Heart right ventricle (tissue), 16 donors: Measurements from ENCODE around the gene RLN3. TPM values are rescaled to one million over a fixed set of nuclear protein-coding genes. Genes with fewer than 3 reads are reported as not detected.
A peak's percentile ranks its signal among the peaks of the same experiment; 100 is the strongest.

Experiments used
- ATAC-seq, 8 donors: fragments of 200-7000 bp; cut with Tn5 transposase; one replicate each; pipeline ENCODE4 v1.9.1; 2020; ENCODE audit warnings: mild to moderate bottlenecking in 8 of 8, moderate library complexity in 8 of 8, moderate number of reproducible peaks in 1 of 8
- DNase-seq, 2 donors: peaks; one replicate each; pipeline ENCODE4 v3.0.0-alpha.2; 2020
- H3K27ac ChIP-seq, 10 donors: fragments of 200-600 bp; sonication (generic) in 2 of 10; one replicate each; pipeline versions ENCODE4 v1.5.0 to v1.8.0; 2020 to 2022; ENCODE audit warnings: mild to moderate bottlenecking in 3 of 10
- H3K27me3 ChIP-seq, 7 donors: fragments of 200-600 bp; one replicate each; pipeline ENCODE4 v1.8.0; 2021 to 2022; ENCODE audit warnings: mild to moderate bottlenecking in 2 of 7
- H3K36me3 ChIP-seq, 9 donors: fragments of 200-600 bp; sonication (generic) in 1 of 9; one replicate each; pipeline versions ENCODE4 v1.5.0 to v1.8.0; 2020 to 2022; ENCODE audit warnings: mild to moderate bottlenecking in 2 of 9
- H3K4me1 ChIP-seq, 9 donors: fragments of 200-600 bp; sonication (generic) in 1 of 9; one replicate each; pipeline versions ENCODE4 v1.5.0 to v1.8.0; 2020 to 2022; ENCODE audit warnings: mild to moderate bottlenecking in 4 of 9
- H3K4me3 ChIP-seq, 10 donors: fragments of 200-600 bp; sonication (generic) in 2 of 10; one replicate each; pipeline versions ENCODE4 v1.5.0 to v1.8.0; 2020 to 2022; ENCODE audit warnings: mild to moderate bottlenecking in 7 of 10, moderate library complexity in 2 of 10
- H3K9me3 ChIP-seq, 11 donors: fragments of 200-600 bp in 10 of 11; sonication (generic) in 2 of 11; one replicate each; pipeline versions ENCODE4 v1.5.0 to v1.8.0; 2013 to 2022; ENCODE audit warnings: mild to moderate bottlenecking in 2 of 11, control low read depth in 1 of 11, moderate library complexity in 1 of 11
- WGBS, 2 donors: extraction: QIAGEN DNeasy Blood & Tissue Kit; methylation state at CpG; one replicate each; pipeline ENCODE4 v1.1.7; 2013; ENCODE audit warnings: inconsistent platforms in 1 of 2; 5-methylcytosine and 5-hydroxymethylcytosine counted together
- intact Hi-C, 10 donors: fragments of 100-400 bp; cut with DNase I; formaldehyde crosslinking; loops; one replicate each; pipeline versions ENCODE4 v1.11.1 to v1.14.2; 2022
- polyA plus RNA-seq, 2 donors: library from polyadenylated mRNA; stranded (reverse); fragments of 200-250 nt; gene quantifications; one replicate each; pipeline ENCODE4 v1.2.3, GENCODE V29; 2013
- total RNA-seq, 10 donors: library from RNA; stranded (reverse); fragmentation: NEBNext Ultra II Directional in 3 of 10; extraction: Animal tissue kit (Norgen Biotek cat#: 25700) in 3 of 10; gene quantifications; one replicate each; pipeline versions ENCODE4 v1.2.1 to v1.2.4, GENCODE V29; 2021 to 2023
- TF ChIP-seq, protein P1 (sequence below), 9 donors: fragments of 200-600 bp; sonication (generic) in 2 of 9; IDR thresholded peaks; one replicate each; pipeline versions ENCODE4 v1.5.0 to v1.8.0; 2021 to 2022; ENCODE audit warnings: antibody characterized with exemption in 9 of 9, mild to moderate bottlenecking in 5 of 9, moderate library complexity in 1 of 9
- donor health status: Arrhythmogenic right ventricular cardiomyopathy.
- donor health status: ischemic (EF 13 %, LVEDD 7.1; RV severe dilation, severe dysfunction).
- donor health status: healthy with polysubstance abuse.
- donor health status: DM: no; HTN: yes; CAD: no.
- donor health status: DM: no; HTN: no; CAD: no.
- donor health status: ischemic (EF 25% LVEDD 6.9; RV normal size, moderate dysfunction).
- donor health status: ischemic (EF 25% LVEDD 5.7; RV mildly dilated, moderate dysfunction).
- donor health status: healthy.
- donor health status: DM: yes; HTN: yes; CAD: no.
- donor health status: Ischemic cardiomyopathy.
- donor health status: ischemic (EF 35%, LVEDD 5.7; RV mildly dilated, moderate dysfunction).
- donor health status: nonischemic (EF 11% LVEDD 7.7; RV severe dilation, severe dysfunction).
- donor health status: DM: yes; HTN: yes; CAD: no.
- donor health status: PGD.
- donor health status: ischemic (EF 29% LVEDD 5.4; RV normal size, mild dysfunction).
- donor health status: nonischemic (EF 23%, LVEDD 6.1; RV moderate dilation, normal function).

Gene RLN3
- total and polyA plus RNA-seq, 12 donors, result not detected

DNA sequence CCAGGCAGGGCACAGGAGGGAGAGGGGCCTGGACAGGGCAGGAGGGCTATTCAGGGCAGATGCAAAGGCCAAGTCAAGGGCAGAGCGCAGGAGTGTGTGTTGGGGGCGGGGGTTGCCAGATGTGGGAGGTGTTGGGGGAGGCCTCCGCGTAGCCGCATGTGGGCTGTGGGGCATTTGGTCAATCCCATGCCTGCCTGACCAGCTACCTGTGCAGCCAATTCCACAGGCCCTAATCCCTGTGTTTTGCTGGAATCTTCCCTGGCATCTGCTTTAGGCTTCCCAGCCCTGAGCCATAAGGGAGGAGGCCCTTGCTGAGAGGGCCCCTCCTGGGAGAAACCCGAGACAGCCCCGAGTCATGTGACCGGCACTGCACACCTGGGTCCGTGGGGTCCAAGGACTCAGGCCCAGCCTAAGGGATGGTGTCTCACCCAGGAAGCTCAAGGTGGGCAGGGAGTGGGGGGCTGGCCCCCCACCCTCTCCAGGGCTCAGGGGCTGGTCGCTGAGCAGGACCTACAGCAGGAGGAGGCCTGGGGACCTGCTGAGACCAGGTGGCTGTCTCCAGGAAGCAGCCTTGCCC is 42.1 kb upstream of the RLN3 start:
- Histone ChIP-seq H3K36me3 (peaks cover 0 to 36% (median 0%) of the 10 kb centered on the region in 9 donors), H3K4me1 (peaks cover 6 to 42% (median 34%) of the 10 kb centered on the region in 9 donors), H3K27ac (peak overlapping the region; percentile 47 to 98 (median 92)), H3K9me3 (no peaks in the 10 kb centered on the region), H3K4me3 (peak overlapping the region in 6 of 10 donors; percentile 9 to 40 (median 28)), H3K27me3 (no peaks in the 10 kb centered on the region)
- WGBS, 2 donors, result 80 to 81% methylated on average over 10 of the region's 10 CpGs
- ATAC-seq (peak in 1 of 8 donors; percentile 9), DNase-seq (no peak)
- TF ChIP-seq, protein P1, sequence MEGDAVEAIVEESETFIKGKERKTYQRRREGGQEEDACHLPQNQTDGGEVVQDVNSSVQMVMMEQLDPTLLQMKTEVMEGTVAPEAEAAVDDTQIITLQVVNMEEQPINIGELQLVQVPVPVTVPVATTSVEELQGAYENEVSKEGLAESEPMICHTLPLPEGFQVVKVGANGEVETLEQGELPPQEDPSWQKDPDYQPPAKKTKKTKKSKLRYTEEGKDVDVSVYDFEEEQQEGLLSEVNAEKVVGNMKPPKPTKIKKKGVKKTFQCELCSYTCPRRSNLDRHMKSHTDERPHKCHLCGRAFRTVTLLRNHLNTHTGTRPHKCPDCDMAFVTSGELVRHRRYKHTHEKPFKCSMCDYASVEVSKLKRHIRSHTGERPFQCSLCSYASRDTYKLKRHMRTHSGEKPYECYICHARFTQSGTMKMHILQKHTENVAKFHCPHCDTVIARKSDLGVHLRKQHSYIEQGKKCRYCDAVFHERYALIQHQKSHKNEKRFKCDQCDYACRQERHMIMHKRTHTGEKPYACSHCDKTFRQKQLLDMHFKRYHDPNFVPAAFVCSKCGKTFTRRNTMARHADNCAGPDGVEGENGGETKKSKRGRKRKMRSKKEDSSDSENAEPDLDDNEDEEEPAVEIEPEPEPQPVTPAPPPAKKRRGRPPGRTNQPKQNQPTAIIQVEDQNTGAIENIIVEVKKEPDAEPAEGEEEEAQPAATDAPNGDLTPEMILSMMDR (IDR thresholded peaks at IDR 0.05), result no peak
- intact Hi-C loops, result no loop called here

DNA sequence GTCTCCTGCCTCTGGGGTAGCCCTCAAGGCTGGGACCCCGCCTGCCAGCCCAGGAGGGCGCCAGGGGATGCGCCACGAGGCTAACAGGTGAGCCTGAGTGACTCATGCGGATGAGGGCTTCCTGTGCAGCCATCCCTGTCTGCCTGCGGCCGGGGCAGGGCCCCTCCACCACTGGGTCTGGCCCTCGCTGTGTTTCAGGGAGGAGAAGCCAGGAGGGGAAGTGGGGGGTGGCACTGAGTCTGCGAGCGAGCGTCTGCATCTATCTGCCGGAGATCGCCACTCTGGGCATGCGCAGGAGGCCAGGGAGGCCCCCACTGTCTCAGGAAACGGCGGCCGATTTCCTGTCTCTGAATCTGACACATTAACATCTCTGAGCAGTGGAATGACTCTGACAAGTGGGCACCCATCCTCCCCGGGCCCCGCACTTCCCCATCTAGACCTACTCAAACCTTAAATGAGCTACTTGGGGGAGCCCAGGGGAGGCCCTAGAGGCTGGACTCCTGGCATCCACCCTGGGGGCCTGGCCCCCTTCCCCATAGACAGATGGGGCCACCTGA is 41.5 kb upstream of the RLN3 start:
- peak overlapping the region in 7 of 10 donors; percentile 9 to 40 (median 28) for H3K4me3 ChIP-seq
- H3K4me1 ChIP-seq, result peaks cover 6 to 42% (median 29%) of the 10 kb centered on the region in 9 donors
- no peaks in the 10 kb centered on the region for H3K27me3 ChIP-seq
- peaks cover 0 to 39% (median 0%) of the 10 kb centered on the region in 9 donors for H3K36me3 ChIP-seq
- no peaks in the 10 kb centered on the region for H3K9me3 ChIP-seq
- TF ChIP-seq, protein P1 (IDR thresholded peaks at IDR 0.05), result peak in 1 of 9 donors; percentile 5
- 36 to 53% methylated on average over 19 of the region's 19 CpGs for WGBS, 2 donors
- peak; percentile 89 to 90 for DNase-seq
- peak; percentile 64 to 88 (median 79) for ATAC-seq
- intact Hi-C loops, result no loop called here
- peak overlapping the region; percentile 47 to 98 (median 92) for H3K27ac ChIP-seq

DNA sequence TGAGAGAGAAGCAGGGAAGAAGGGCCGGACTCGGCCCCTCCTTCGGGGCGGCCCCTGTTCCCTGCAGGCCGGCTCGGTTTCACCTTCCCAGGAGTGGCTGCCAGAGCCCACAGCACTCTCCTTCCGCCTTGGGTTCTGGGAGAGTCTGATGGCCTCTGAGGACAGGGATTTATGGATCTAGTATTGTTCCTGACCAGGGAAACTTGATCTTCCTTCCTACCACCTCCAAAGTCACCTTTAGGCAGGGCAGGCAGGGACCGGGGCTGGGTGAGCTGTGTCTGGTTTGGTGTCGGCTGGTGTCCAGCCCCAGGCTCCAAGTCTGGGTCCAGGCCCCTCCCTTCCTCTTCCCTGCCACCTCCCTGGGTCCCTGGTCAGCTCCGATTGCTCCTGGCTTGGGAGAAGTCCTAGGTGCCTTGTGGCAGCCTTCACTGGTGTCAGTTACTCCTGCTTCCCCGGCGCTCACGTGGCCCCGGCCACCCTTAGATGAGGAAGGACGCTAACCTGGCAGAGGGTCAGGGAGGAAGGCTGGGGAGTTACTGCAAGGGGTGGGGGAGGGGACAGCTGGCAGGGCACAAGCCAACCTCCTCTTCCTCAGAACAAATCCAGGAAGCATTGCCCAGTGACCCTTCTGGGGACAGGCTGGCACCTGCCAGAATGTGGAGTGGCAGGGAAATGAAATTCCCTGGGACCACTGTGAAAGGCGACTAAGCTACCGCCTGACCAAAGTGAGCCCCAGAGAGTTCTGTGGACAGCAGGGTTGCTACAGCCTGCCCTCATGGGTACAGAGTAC is 40.7 kb upstream of the RLN3 start:
- ATAC-seq (peak; percentile 54 to 73 (median 69)), DNase-seq (peak; percentile 51 to 68)
- intact Hi-C loops, result no loop called here
- TF ChIP-seq, protein P1 (IDR thresholded peaks at IDR 0.05), result no peak
- H3K9me3 ChIP-seq, result no peaks in the 10 kb centered on the region
- 34 to 44% methylated on average over 17 of the region's 17 CpGs for WGBS, 2 donors
- H3K27ac ChIP-seq, result peak overlapping the region; percentile 47 to 98 (median 92)
- H3K4me3 ChIP-seq, result peak overlapping the region in 6 of 10 donors; percentile 0 to 40 (median 22)
- H3K36me3 ChIP-seq, result peaks cover 0 to 39% (median 5%) of the 10 kb centered on the region in 9 donors
- no peaks in the 10 kb centered on the region for H3K27me3 ChIP-seq
- H3K4me1 ChIP-seq, result peaks cover 6 to 34% (median 27%) of the 10 kb centered on the region in 9 donors

DNA sequence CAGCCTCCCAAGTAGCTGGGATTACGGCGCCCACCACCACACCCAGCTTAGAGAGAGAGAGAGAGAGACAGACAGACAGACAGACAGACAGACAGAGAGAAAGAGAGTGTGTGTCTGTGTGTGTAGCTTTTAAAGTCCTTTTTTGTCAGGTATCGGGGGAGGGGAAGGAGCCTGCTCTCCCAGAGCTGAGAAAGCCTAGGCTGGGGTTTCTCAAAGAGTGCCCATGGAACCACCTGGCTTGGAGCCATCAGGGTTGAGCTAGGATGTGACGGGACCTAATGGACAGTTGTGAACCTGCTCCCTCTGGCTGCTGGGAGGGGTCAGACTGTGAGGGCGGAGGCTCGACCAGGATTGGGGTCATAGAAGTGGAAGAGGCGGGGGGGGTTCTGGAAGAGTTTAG is 38.5 kb upstream of the RLN3 start:
- peaks cover 0 to 40% (median 8%) of the 10 kb centered on the region in 9 donors for H3K36me3 ChIP-seq
- H3K9me3 ChIP-seq, result no peaks in the 10 kb centered on the region
- peaks cover 6 to 34% (median 27%) of the 10 kb centered on the region in 9 donors for H3K4me1 ChIP-seq
- H3K27me3 ChIP-seq, result no peaks in the 10 kb centered on the region
- H3K27ac ChIP-seq, result no peak overlapping the region
- no peak overlapping the region for H3K4me3 ChIP-seq
- DNase-seq (no peak), ATAC-seq (no peak)
- intact Hi-C loops, result no loop called here
- WGBS, 2 donors, result 88 to 89% methylated on average over 7 of the region's 7 CpGs
- TF ChIP-seq, protein P1 (IDR thresholded peaks at IDR 0.05), result no peak
